IMR-90 (cell line): ENCODE data around the gene FBXO3. TPM values are rescaled to one million over a fixed set of nuclear protein-coding genes. Genes with fewer than 3 reads are reported as not detected.

Experiments
- ATAC-seq: fragments of 200-7000 bp; cut with Tn5 transposase; 2 replicates; pipeline ENCODE4 v1.9.1; 2020; ENCODE audit warnings: low read depth, mild to moderate bottlenecking, moderate library complexity
- BruUV-seq: library from RNA; stranded (reverse); fragments of 400-500 nt; replicated peaks from 2 replicates; lab custom pipeline; 2021; lab: Mats Ljungman, UMichigan
- CTCF ChIA-PET: fragments of 300-600 bp; formaldehyde crosslinking; extraction: SDS; loops from one replicate; lab custom pipeline; 2021; ENCODE audit warnings: antibody characterized with exemption; lab: Yijun Ruan, JAX
- POLR2A ChIA-PET: fragments of 300-600 bp; sonication (Branson Sonifier 250); formaldehyde crosslinking; loops from one replicate; lab custom pipeline; 2022; ENCODE audit warnings: antibody characterized with exemption; ENCODE audit not compliant: unreplicated experiment; lab: Charles Lee
- DNase-seq: peaks from one replicate; pipeline ENCODE4 v3.0.0; 2013
- H2AFZ ChIP-seq: replicated peaks from 2 replicates; pipeline ENCODE3; 2013; ENCODE audit warnings: low read length, mild to moderate bottlenecking; ENCODE audit not compliant: poor library complexity
- H2AK5ac ChIP-seq: 2 replicates; pipeline ENCODE4 v1.6.1; 2013; ENCODE audit warnings: low read depth, low read length, inconsistent platforms
- H2AK9ac ChIP-seq: replicated peaks from 2 replicates; pipeline ENCODE3; 2013; ENCODE audit warnings: mild to moderate bottlenecking, low read depth, low read length, moderate library complexity; ENCODE audit not compliant: poor library complexity
- H2BK120ac ChIP-seq: 2 replicates; pipeline ENCODE4 v1.6.1; 2013; ENCODE audit warnings: low read depth, low read length, inconsistent platforms
- H2BK15ac ChIP-seq: 3 replicates; pipeline ENCODE4 v1.6.1; 2013; ENCODE audit warnings: low read depth, low read length, inconsistent platforms
- H2BK20ac ChIP-seq: 2 replicates; pipeline ENCODE4 v1.6.1; 2013; ENCODE audit warnings: low read depth, mild to moderate bottlenecking, inconsistent platforms, low read length, moderate library complexity
- H2BK5ac ChIP-seq: 2 replicates; pipeline ENCODE4 v1.6.1; 2013; ENCODE audit warnings: mild to moderate bottlenecking, low read depth, low read length, inconsistent platforms; ENCODE audit not compliant: poor library complexity, severe bottlenecking
- H3K14ac ChIP-seq: replicated peaks from 2 replicates; pipeline ENCODE4 v1.6.1; 2013; ENCODE audit warnings: low read depth, low read length, inconsistent platforms
- H3K18ac ChIP-seq: 2 replicates; pipeline ENCODE4 v1.6.1; 2013; ENCODE audit warnings: low read depth, low read length, control low read depth
- H3K23ac ChIP-seq: 2 replicates; pipeline ENCODE4 v1.6.1; 2013; ENCODE audit warnings: low read depth, low read length, inconsistent platforms
- H3K27ac ChIP-seq: 2 replicates; pipeline ENCODE4 v1.5.1; 2013; ENCODE audit warnings: mild to moderate bottlenecking, control low read depth, low read length; ENCODE audit not compliant: insufficient read depth
- H3K27me3 ChIP-seq: 2 replicates; pipeline ENCODE4 v1.6.1; 2013; ENCODE audit warnings: low read length; ENCODE audit not compliant: control insufficient read depth, insufficient read depth
- H3K36me3 ChIP-seq: 2 replicates; pipeline ENCODE4 v1.6.1; 2013; ENCODE audit warnings: low read length, mixed read lengths; ENCODE audit not compliant: control insufficient read depth, insufficient read depth
- H3K4ac ChIP-seq: 2 replicates; pipeline ENCODE4 v1.6.1; 2013; ENCODE audit warnings: low read depth, low read length, inconsistent platforms
- H3K4me1 ChIP-seq: 2 replicates; pipeline ENCODE4 v1.6.1; 2013; ENCODE audit warnings: low read length, mixed read lengths; ENCODE audit not compliant: control insufficient read depth, insufficient read depth
- H3K4me2 ChIP-seq: 2 replicates; pipeline ENCODE4 v1.6.1; 2013; ENCODE audit warnings: low read depth, mild to moderate bottlenecking, control low read depth, low read length, moderate library complexity
- H3K4me3 ChIP-seq: 2 replicates; pipeline ENCODE4 v1.5.1; 2013; ENCODE audit warnings: low read depth, mild to moderate bottlenecking, control low read depth, low read length, moderate library complexity; ENCODE audit not compliant: insufficient read depth
- H3K56ac ChIP-seq: 2 replicates; pipeline ENCODE4 v1.6.1; 2013; ENCODE audit warnings: low read length, inconsistent platforms; ENCODE audit not compliant: insufficient read depth; ENCODE audit errors: extremely low read depth
- H3K79me1 ChIP-seq, 2 experiments: 2 replicates each; pipeline ENCODE4 v1.6.1; 2013; ENCODE audit warnings: low read length in 2 of 2, inconsistent platforms in 1 of 2, low read depth in 1 of 2
- H3K9ac ChIP-seq: 2 replicates; pipeline ENCODE4 v1.6.1; 2013; ENCODE audit warnings: low read depth, low read length, control low read depth
- H3K9me1 ChIP-seq: 2 replicates; pipeline ENCODE4 v1.6.1; 2013; ENCODE audit warnings: low read length, inconsistent platforms; ENCODE audit not compliant: insufficient read depth
- H3K9me3 ChIP-seq: 2 replicates; pipeline ENCODE4 v1.6.1; 2013; ENCODE audit warnings: low read length; ENCODE audit not compliant: control insufficient read depth, insufficient read depth
- H4K20me1 ChIP-seq: 2 replicates; pipeline ENCODE4 v1.6.1; 2013; ENCODE audit warnings: low read length, inconsistent platforms; ENCODE audit not compliant: insufficient read depth
- H4K5ac ChIP-seq: 2 replicates; pipeline ENCODE4 v1.6.1; 2013; ENCODE audit warnings: mild to moderate bottlenecking, low read depth, low read length, control low read depth
- H4K8ac ChIP-seq, 2 experiments: 2 replicates each; pipeline ENCODE4 v1.6.1; 2013; ENCODE audit warnings: low read depth in 2 of 2, low read length in 2 of 2, control low read depth in 1 of 2, inconsistent platforms in 1 of 2
- H4K91ac ChIP-seq: 2 replicates; pipeline ENCODE4 v1.6.1; 2013; ENCODE audit warnings: low read depth, low read length, inconsistent platforms; ENCODE audit not compliant: insufficient read depth
- BHLHE40 ChIP-seq: fragments of 150-350 bp; IDR thresholded peaks from 2 replicates; pipeline ENCODE4 v1.6.1; 2016; ENCODE audit warnings: mild to moderate bottlenecking, low read depth, low read length
- CHD1 ChIP-seq: IDR thresholded peaks from 2 replicates; pipeline ENCODE4 v1.6.1; 2012; ENCODE audit warnings: low read depth, low read length, improper control_type of control experiment
- CTCF ChIP-seq: conservative IDR thresholded peaks from 2 replicates; pipeline ENCODE4 v1.5.1; 2012; ENCODE audit warnings: mild to moderate bottlenecking, low read depth, low read length, improper control_type of control experiment
- ELK1 ChIP-seq: fragments of 150-350 bp; IDR thresholded peaks from 2 replicates; pipeline ENCODE4 v1.6.1; 2016; ENCODE audit warnings: low read depth, mild to moderate bottlenecking, low read length, moderate library complexity, borderline replicate concordance
- MAFK ChIP-seq: IDR thresholded peaks from 2 replicates; pipeline ENCODE4 v1.6.1; 2012; ENCODE audit warnings: low read depth, low read length, improper control_type of control experiment
- MAZ ChIP-seq: IDR thresholded peaks from 2 replicates; pipeline ENCODE4 v1.6.1; 2012; ENCODE audit warnings: low read depth, mild to moderate bottlenecking, low read length, improper control_type of control experiment, moderate library complexity, borderline replicate concordance
- NFE2L2 ChIP-seq: fragments of 150-350 bp; IDR thresholded peaks from 2 replicates; pipeline ENCODE4 v1.6.1; 2016; ENCODE audit warnings: low read depth, mild to moderate bottlenecking, low read length
- RAD21 ChIP-seq: IDR thresholded peaks from 2 replicates; pipeline ENCODE4 v1.6.1; 2012; ENCODE audit warnings: low read length, improper control_type of control experiment
- SMC3 ChIP-seq: fragments of 150-350 bp; IDR thresholded peaks from 2 replicates; pipeline ENCODE4 v1.6.1; 2016; ENCODE audit warnings: low read depth, mild to moderate bottlenecking, antibody characterized with exemption, low read length, moderate library complexity
- USF2 ChIP-seq: fragments of 150-350 bp; IDR thresholded peaks from 2 replicates; pipeline ENCODE4 v1.6.1; 2017; ENCODE audit warnings: mild to moderate bottlenecking, antibody characterized with exemption, low read length, low read depth
- WGBS, 2 experiments: methylation state at CpG; one replicate each; pipeline versions ENCODE4 v1.1.5 to v1.1.7; 2013; ENCODE audit warnings: missing lambda C conversion rate in 2 of 2; ENCODE audit not compliant: insufficient read length in 1 of 2; ENCODE audit errors: extremely low coverage in 2 of 2; 5-methylcytosine and 5-hydroxymethylcytosine counted together
- dilution Hi-C: fragments of 300-500 bp; cut with HindIII; formaldehyde crosslinking; loops from one replicate; pipeline ENCODE4 v1.14.3; 2018; ENCODE audit warnings: low sequenced_read_pairs; ENCODE audit not compliant: unreplicated experiment
- in situ Hi-C: fragments of 300-500 bp; cut with MboI; formaldehyde crosslinking; loops from 3 replicates; pipeline ENCODE4 v1.14.3; 2019; ENCODE audit warnings: low sequenced_read_pairs, inconsistent platforms, mixed read lengths
- intact Hi-C: fragments of 100-400 bp; cut with micrococcal nuclease; formaldehyde crosslinking; loops from 2 replicates; pipeline ENCODE4 v1.10.0; 2022
- polyA plus RNA-seq, 3 experiments: library from polyadenylated mRNA; depleted of rRNA; stranded (reverse); fragments of >200 nt; gene quantifications; 2 replicates each; pipeline ENCODE4 v1.2.3, GENCODE V29; 2012; ENCODE audit warnings: low replicate concordance in 1 of 3
- total RNA-seq: library from RNA; depleted of rRNA; stranded (reverse); fragments of >200 nt; gene quantifications from 2 replicates; pipeline ENCODE4 v1.2.3, GENCODE V29; 2012

The FBXO3 gene
- total and polyA plus RNA-seq, 2 of the 4 experiments (the other 2 are of a cell fraction), result 26.2 to 51.1 TPM

DNA sequence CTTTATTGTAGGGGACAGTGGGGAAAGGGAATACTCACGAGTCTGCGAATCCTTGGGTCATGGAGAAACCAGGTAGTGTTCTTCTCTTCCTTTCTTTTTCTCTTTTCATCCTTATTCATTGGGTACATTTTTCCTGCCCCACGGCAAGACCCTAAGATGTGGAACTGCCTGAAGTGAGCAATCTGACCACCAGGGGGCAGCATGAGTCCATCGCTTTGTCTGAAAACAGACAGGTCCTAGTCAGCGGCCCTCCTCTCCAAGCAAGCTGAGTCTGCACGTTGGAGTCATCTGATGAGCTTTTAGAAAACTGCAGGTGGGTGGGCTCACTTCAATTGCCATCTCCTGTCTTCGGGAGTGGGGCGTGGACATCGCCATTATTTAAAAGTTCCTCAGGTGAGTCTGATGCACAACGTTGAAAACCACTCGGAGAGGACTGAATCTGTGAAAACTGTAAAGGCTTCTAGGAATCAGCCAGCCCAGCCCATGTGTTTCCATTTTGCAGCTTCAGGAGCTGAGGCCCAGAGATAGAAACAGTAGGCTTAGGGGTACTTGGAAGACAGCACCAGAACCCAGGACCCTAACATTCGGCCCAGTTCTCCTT is 34.0 kb upstream of the FBXO3 start:
- no peak overlapping the region for H3K4ac ChIP-seq
- CTCF ChIA-PET, result interaction anchor here (0.6 to 1.1 kb wide), 9 partner anchors 8 to 284 kb away, joined by 3 to 9 read pairs (median 4); no protein-coding TSS in a partner anchor
- H3K4me3 ChIP-seq, result no peak overlapping the region
- no peak overlapping the region for H3K23ac ChIP-seq
- 23% methylated on average over 6 of the region's 12 CpGs; no CpG with 5 or more reads in 1 of the 2 experiments for WGBS, 2 experiments
- H2BK20ac ChIP-seq, result no peak overlapping the region
- H3K18ac ChIP-seq, result no peak overlapping the region
- BruUV-seq, result no TSS peak
- no peaks in the 10 kb centered on the region for H4K20me1 ChIP-seq
- no peak overlapping the region for H3K14ac ChIP-seq
- H2BK15ac ChIP-seq, result no peak overlapping the region
- no peak overlapping the region for H2BK5ac ChIP-seq
- H4K8ac ChIP-seq, result no peak overlapping the region
- intact Hi-C loops (loop anchor here (1.0 kb wide), 1 partner anchor 21 kb away; no protein-coding TSS in a partner anchor), in situ Hi-C loops (no loop called here), dilution Hi-C loops (no loop called here)
- no peaks in the 10 kb centered on the region for H3K36me3 ChIP-seq
- peak; percentile 98 for ATAC-seq
- no peak overlapping the region for H2AK5ac ChIP-seq
- H3K56ac ChIP-seq, result no peak overlapping the region
- no peak overlapping the region for H2AK9ac ChIP-seq
- peak overlapping the region; percentile 19 for H2AFZ ChIP-seq
- peaks cover 12% of the 10 kb centered on the region for H3K27me3 ChIP-seq
- no peak overlapping the region for H3K27ac ChIP-seq
- no peak overlapping the region for H3K9ac ChIP-seq
- no peak overlapping the region for H4K91ac ChIP-seq
- no peaks in the 10 kb centered on the region for H3K4me1 ChIP-seq
- H2BK120ac ChIP-seq, result no peak overlapping the region
- no peak overlapping the region for H3K4me2 ChIP-seq
- no peak for TF ChIP-seq USF2
- TF ChIP-seq ELK1, result no peak
- no peak for TF ChIP-seq BHLHE40
- TF ChIP-seq CHD1, result no peak
- no peak for TF ChIP-seq NFE2L2
- TF ChIP-seq CTCF, result peak; percentile 83
- peak; percentile 79 for TF ChIP-seq RAD21
- peak; percentile 64 for TF ChIP-seq SMC3
- TF ChIP-seq MAFK, result 0 out of 2 replicates have a peak, but pooled peaks have one; percentile 10
- no peak for TF ChIP-seq MAZ
- H3K9me3 ChIP-seq, result no peaks in the 10 kb centered on the region
- POLR2A ChIA-PET, result no interaction called here
- no peaks in the 10 kb centered on the region for H3K79me1 ChIP-seq
- H3K9me1 ChIP-seq, result no peaks in the 10 kb centered on the region
- H4K5ac ChIP-seq, result no peak overlapping the region
- DNase-seq, result peak; percentile 81
